HG03139 (cell line): ENCODE data around the gene RPUSD1.
"Not testable (repeated sequence)": the region's sequence is repeated elsewhere in the genome, so short reads cannot be mapped to it uniquely, and the experiment has no call there.

ENCODE experiments used
- ATAC-seq: cut with Tn5 transposase; IDR thresholded peaks from one replicate; pipeline ENCODE4 v1.9.1; 2021; ENCODE audit not compliant: unreplicated experiment

RPUSD1 gene

GRCh38 chr16:768428-768827 lies 19.8 kb downstream of the RPUSD1 start:
- no peak for ATAC-seq

DNA sequence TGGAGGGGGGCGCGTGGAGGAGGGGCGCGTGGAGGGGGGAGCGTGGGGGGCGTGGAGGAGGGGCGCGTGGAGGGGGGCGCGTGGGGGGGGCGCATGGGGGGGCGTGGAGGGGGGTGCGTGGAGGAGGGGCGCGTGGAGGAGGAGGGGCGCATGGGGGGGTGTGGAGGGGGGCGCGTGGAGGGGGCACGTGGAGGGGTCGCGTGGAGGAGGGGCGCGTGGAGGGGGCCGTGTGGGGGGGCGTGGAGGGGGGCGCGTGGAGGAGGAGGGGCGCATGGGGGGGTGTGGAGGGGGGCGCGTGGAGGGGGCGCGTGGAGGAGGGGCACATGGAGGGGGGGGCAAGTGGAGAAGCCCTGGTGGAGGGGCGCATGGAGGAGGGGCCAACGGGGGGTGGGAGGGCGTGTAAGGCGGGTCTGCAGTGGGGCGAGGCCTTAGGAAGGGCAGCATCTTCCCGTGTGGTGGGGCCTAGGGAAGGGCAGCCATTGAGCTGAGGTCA lies 20.4 kb downstream of the RPUSD1 start:
- no peak for ATAC-seq

GRCh38 chr16:766820-767640 lies 21.2 kb downstream of the RPUSD1 start:
- ATAC-seq: no peak

GRCh38 chr16:766008-766819 lies 22.0 kb downstream of the RPUSD1 start:
- no peak for ATAC-seq

DNA sequence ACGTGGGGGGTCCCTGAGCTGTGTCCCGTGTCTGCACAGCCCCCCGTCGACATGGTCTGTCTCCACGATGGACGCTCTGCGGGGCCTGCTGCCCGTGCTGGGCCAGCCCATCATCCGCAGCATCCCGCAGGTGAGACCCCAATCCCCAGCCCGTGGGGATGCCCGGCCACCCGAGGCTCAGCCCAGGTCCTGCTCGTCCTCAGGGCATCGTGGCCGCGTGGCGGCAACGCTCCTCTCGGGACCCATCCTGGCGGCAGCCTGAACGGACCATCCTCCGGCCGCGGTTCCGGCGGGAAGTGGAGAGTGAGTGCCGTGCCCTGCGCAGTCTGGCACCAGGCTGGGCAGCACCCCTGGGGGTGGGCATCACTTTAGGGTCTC lies 22.7 kb downstream of the RPUSD1 start:
- ATAC-seq: no peak

DNA sequence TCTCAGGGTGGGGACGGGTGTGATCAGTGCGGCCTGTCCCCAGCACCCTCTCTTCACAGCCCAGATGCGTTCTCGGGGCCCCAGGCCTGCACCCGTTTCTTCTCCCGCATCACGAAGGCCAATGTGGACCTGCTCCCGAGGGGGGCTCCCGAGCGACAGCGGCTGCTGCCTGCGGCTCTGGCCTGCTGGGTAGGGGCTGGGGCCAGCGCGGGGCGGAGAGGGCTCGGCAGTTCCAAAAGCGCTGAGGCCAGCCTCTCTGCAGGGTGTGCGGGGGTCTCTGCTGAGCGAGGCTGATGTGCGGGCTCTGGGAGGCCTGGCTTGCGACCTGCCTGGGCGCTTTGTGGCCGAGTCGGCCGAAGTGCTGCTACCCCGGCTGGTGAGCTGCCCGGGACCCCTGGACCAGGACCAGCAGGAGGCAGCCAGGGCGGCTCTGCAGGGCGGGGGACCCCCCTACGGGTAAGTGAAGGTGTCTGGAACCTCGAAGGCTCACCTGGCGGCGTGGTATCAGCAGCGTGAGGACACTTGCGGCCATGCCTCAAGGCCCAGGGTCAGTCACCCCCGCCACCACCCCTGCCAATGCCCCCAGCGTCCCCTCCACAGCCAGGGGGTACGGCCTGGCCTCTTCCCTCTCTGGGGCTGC lies 23.2 kb downstream of the RPUSD1 start:
- no peak for ATAC-seq

- no peak for ATAC-seq
Observed at GRCh38 chr16:764184-764750, 23.9 kb downstream of the RPUSD1 start.

GRCh38 chr16:763369-764183 lies 24.6 kb downstream of the RPUSD1 start:
- no peak for ATAC-seq

DNA sequence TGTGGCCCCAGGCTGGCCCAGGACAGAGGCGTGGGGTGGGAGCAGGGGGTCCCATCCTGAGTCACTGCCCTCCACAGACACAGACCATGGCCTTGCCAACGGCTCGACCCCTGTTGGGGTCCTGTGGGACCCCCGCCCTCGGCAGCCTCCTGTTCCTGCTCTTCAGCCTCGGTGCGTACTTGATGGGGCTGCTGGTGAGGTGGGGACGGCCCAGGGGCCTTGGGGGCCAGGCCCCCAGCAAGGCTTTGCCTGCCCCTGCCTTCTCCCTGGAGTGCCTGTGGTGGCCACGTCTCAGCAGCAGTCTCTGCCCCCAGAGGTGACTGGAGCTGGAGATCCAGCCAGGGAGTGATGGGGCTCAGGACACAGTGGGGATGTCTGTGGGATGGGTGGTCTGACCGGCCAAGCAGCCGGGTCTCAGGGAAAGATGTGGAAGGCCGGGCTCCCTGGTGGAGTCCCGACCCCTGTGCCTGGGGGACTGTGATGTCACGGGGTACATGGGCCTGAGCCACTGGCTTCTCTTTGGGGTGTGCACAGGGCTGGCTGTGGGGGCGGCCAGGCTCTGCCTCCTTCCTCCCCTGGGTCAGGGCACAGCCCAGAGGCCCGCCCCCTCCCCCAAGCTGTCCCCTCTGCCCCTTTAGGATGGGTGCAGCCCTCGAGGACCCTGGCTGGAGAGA lies 25.4 kb downstream of the RPUSD1 start:
- no peak for ATAC-seq

DNA sequence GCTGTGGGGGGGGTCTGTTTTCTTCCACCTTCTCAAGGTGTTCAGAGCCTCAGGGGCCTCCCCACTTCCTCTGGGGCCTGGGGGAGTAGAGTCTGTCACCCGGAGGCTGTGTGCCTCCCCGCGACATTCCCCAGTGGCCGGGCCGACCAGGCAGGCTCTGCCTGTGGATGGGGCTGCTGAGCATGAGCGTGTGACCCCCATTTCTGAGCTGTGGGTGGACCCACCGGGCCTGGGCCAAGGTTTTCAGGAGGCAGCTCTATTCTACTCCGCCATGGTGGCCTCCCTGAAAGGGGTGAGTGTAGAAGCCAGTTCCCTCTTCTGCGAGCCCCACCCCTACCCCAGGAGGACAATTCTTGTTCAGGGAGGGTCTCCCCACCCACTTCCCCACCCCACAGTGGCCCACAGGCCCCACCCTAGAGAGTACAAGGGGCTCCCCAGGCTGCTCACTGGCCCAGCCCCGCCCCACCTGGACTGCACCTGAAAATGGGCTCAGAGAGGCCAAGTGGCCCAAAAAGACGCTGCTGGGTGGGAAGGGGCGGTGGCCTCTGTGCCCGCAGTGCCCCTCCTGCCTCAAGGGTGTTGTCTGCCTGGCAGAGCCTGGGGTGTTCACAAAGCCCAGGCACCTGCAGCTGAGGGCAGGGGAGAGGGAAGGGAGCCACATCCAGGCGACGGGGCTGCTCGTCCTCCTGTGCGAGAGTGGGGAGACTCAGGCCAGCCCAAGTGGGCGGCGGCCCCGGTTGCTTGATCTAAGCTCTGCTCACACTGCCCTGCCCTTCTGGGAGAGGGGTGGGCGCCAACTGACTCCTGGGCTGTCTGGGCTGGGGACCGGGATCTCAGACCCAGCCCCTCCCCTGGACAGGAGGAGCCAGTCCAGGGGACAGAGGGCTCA lies 26.3 kb downstream of the RPUSD1 start:
- ATAC-seq: no peak

- no peak for ATAC-seq
Observed at GRCh38 chr16:760545-761343, 27.4 kb downstream of the RPUSD1 start, which contains the start of gene MSLN. Gene MSLN (plus strand): TSS chr16:760734. CDS start chr16:762681, 1,947 bp downstream.

DNA sequence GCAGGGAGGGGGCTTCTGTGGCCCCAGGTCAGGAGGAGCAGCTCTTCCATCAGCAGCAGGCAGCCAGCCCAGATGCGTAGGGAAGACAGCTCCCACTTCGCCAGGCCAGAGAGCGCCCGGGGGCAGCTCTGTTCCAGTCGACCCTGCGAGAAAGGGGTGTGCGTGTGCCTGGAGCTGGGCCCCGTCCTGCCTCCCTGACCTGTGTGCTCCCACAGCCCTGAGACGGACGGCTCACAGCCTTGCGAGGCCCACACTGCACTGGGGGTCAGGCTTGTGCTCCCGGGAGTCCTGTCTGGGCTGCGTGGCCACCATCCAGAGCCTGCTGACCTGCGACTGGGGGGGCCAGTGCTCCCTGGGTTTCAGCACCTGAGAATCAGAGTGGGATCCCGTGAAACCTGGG lies 28.1 kb downstream of the RPUSD1 start:
- ATAC-seq: no peak

DNA sequence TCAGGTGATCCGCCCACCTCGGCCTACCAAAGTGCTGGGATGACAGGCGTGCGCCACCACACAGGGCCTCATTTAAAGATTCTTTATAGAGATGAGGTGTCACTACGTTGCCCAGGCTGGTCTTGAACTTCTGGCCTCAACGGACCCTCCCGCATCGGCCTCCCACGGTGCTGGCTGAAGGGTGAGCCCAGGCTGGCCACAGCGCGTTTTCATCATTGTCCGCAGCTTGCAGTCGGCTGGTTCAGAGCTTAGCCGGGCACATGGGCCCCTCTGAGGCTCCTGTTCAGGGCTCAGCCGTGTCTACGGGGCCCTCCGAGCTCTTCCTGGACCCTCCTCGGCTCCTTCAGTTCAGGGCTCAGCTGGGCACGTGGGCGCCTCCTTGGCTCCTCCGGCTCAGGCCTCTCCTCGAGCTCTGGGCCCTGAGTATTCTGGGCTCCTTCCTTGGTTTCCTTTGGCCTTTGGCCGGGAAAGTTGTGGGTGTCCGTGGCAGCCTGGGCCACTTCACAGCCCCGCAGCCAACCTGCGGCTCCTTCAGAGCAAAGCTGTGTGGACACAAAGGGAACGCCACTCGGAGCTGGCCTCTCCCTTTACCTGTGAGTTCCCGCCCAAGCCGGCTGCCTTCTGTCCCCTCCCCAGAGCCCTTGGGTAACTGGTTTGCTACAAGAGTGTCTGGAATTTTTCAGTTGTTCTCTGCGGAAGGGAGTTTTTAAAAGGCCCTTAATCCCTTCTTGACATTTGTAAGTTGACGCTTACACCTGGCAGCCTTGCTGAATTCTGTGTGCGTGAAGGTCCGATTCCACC lies 28.9 kb downstream of the RPUSD1 start:
- no peak for ATAC-seq

DNA sequence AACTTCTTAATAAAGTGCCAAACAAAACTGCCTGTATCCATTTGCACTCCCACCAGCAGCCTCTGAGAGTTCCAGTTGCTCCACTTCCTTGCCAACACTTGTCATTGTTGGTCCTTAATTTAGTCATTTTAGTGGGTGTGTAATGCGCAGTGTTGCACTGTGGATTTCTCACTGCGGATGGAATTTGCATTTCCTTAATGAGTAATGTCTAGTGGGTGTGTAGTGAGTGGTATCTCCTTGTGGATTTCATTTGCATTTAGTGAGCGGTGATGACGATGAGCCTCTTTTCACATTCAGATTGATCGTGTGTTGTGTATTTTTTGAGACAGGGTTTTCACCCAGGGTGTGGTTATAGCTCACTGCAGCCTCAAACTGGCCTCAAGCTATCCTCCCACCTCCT lies 31.8 kb downstream of the RPUSD1 start:
- no peak for ATAC-seq

DNA sequence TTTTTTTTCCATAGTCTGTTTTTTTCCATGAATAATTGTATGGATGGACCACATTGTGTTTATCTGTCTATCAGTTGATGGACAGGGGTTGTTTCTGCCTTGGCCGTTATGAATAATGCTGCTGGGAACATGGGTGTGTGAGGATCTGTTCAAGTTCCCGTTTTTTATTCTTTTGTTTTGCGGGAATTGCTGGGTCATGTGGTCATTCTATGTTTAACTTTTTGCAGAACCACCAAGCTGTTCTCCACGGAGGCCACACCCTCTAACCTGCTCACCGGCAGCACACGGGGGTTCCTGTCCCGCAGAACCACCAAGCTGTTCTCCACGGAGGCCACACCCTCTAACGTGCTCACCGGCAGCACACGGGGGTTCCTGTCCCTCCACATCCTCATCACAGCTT lies 33.5 kb downstream of the RPUSD1 start:
- no peak for ATAC-seq

DNA sequence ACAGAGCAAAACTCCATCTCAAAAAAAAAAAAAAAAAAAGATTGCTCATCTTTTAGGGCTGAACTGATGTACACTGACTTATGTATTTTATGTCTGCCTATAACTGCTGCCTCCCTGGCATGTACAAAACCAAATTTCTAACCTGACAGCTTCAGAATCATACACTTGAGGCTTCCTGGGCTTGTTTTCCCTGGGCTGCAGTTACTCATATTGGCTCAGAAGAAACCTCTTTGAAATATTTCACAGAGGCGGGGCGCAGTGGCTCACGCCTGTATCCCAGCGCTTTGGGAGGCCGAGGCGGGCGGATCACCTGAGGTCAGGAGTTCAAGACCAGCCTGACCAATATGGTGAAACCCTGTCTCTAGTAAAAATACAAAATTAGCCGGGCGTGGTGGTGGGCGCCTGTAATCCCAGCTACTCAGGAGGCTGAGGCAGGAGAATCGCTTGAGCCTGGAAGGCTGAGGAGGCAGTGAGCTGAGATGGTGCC lies 34.0 kb downstream of the RPUSD1 start:
- ATAC-seq: not testable (repeated sequence)

DNA sequence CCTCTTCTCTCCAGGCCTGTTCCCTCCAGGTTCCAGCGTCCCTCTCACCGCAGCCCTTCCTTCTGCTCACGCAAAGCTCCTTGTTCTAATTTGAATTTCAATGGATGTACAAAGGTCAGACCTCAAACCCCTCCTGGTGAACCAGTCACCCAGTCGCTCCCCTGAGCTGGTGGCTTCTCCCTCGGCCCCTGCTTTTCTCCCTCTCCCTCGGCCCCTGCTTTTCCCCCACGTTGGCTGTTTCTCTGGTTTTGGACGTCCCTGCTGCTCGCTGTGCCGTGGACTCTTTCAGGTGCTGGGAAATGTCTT lies 36.2 kb downstream of the RPUSD1 start:
- ATAC-seq: no peak
